Skeletal muscle satellite cell (primary cell): ENCODE results near the gene ANKRD42.
"Not testable (repeated sequence)": the region's sequence is repeated elsewhere in the genome, so short reads cannot be mapped to it uniquely, and the experiment has no call there.

Experiments used
- H3K27me3 ChIP-seq: 2 replicates; pipeline ENCODE4 v1.7.0; 2013; ENCODE audit warnings: low read length; ENCODE audit not compliant: control insufficient read depth, insufficient read depth
- H3K36me3 ChIP-seq: 2 replicates; pipeline ENCODE4 v1.7.0; 2013; ENCODE audit warnings: mild to moderate bottlenecking, control low read depth, low read length; ENCODE audit not compliant: insufficient read depth
- H3K4me1 ChIP-seq: 2 replicates; pipeline ENCODE4 v1.7.0; 2013; ENCODE audit warnings: low read length; ENCODE audit not compliant: control insufficient read depth, insufficient read depth
- H3K4me2 ChIP-seq: 2 replicates; pipeline ENCODE4 v1.7.0; 2013; ENCODE audit warnings: mild to moderate bottlenecking, low read length
- H3K4me3 ChIP-seq: 2 replicates; pipeline ENCODE4 v1.7.0; 2013; ENCODE audit warnings: low read length
- H3K9ac ChIP-seq: 2 replicates; pipeline ENCODE4 v1.7.0; 2013; ENCODE audit warnings: mild to moderate bottlenecking, low read depth, low read length, moderate library complexity
- H3K9me3 ChIP-seq: replicated peaks from 2 replicates; pipeline ENCODE4 v1.7.0; 2013; ENCODE audit warnings: mild to moderate bottlenecking, control low read depth, low read length

ANKRD42 gene

GRCh38 chr11:83206221-83206620, 12.7 kb downstream of the ANKRD42 start:
- Histone ChIP-seq H3K4me3 (no peak overlapping the region), H3K9ac (no peak overlapping the region), H3K36me3 (peaks cover 3% of the 10 kb centered on the region), H3K27me3 (no peaks in the 10 kb centered on the region), H3K4me1 (no peaks in the 10 kb centered on the region), H3K9me3 (no peaks in the 10 kb centered on the region), H3K4me2 (no peak overlapping the region)

GRCh38 chr11:83206771-83207382, 13.4 kb downstream of the ANKRD42 start:
- not testable (repeated sequence) for H3K9ac ChIP-seq, H3K27me3 ChIP-seq, H3K4me2 ChIP-seq, H3K9me3 ChIP-seq, H3K4me3 ChIP-seq, H3K36me3 ChIP-seq, H3K4me1 ChIP-seq

GRCh38 chr11:83219095-83219494, 25.6 kb downstream of the ANKRD42 start:
- Histone ChIP-seq H3K9ac (no peak overlapping the region), H3K27me3 (no peaks in the 10 kb centered on the region), H3K4me1 (peaks cover 5% of the 10 kb centered on the region), H3K4me2 (no peak overlapping the region), H3K36me3 (no peaks in the 10 kb centered on the region), H3K4me3 (no peak overlapping the region), H3K9me3 (no peaks in the 10 kb centered on the region)

- no peaks in the 10 kb centered on the region for H3K36me3 ChIP-seq
- no peak overlapping the region for H3K4me3 ChIP-seq
- H3K9ac ChIP-seq: no peak overlapping the region
- peaks cover 5% of the 10 kb centered on the region for H3K4me1 ChIP-seq
- no peak overlapping the region for H3K4me2 ChIP-seq
- H3K9me3 ChIP-seq: no peaks in the 10 kb centered on the region
- no peaks in the 10 kb centered on the region for H3K27me3 ChIP-seq
Measured at GRCh38 chr11:83220260-83220659, 26.7 kb downstream of the ANKRD42 start.

- Histone ChIP-seq H3K4me3 (no peak overlapping the region), H3K4me1 (peaks cover 5% of the 10 kb centered on the region), H3K27me3 (no peaks in the 10 kb centered on the region), H3K9ac (no peak overlapping the region), H3K4me2 (no peak overlapping the region), H3K36me3 (no peaks in the 10 kb centered on the region), H3K9me3 (no peaks in the 10 kb centered on the region)
Measured at GRCh38 chr11:83221694-83222093, 28.2 kb downstream of the ANKRD42 start.

- no peak overlapping the region for H3K9ac ChIP-seq
- H3K27me3 ChIP-seq: no peaks in the 10 kb centered on the region
- H3K36me3 ChIP-seq: no peaks in the 10 kb centered on the region
- H3K9me3 ChIP-seq: no peaks in the 10 kb centered on the region
- no peak overlapping the region for H3K4me3 ChIP-seq
- H3K4me1 ChIP-seq: peaks cover 5% of the 10 kb centered on the region
- H3K4me2 ChIP-seq: no peak overlapping the region
Measured at GRCh38 chr11:83222499-83222898, 29.0 kb downstream of the ANKRD42 start.

GRCh38 chr11:83223457-83223856, 29.9 kb downstream of the ANKRD42 start:
- H3K27me3 ChIP-seq: no peaks in the 10 kb centered on the region
- no peak overlapping the region for H3K4me2 ChIP-seq
- H3K4me3 ChIP-seq: no peak overlapping the region
- H3K36me3 ChIP-seq: no peaks in the 10 kb centered on the region
- no peaks in the 10 kb centered on the region for H3K9me3 ChIP-seq
- H3K9ac ChIP-seq: no peak overlapping the region
- peaks cover 5% of the 10 kb centered on the region for H3K4me1 ChIP-seq

- Histone ChIP-seq H3K9me3 (no peaks in the 10 kb centered on the region), H3K9ac (no peak overlapping the region), H3K4me1 (no peaks in the 10 kb centered on the region), H3K4me2 (no peak overlapping the region), H3K4me3 (no peak overlapping the region), H3K27me3 (no peaks in the 10 kb centered on the region), H3K36me3 (no peaks in the 10 kb centered on the region)
Measured at GRCh38 chr11:83235825-83236224, 42.3 kb downstream of the ANKRD42 start.

- H3K9me3 ChIP-seq: no peaks in the 10 kb centered on the region
- no peaks in the 10 kb centered on the region for H3K27me3 ChIP-seq
- no peak overlapping the region for H3K9ac ChIP-seq
- no peak overlapping the region for H3K4me2 ChIP-seq
- no peaks in the 10 kb centered on the region for H3K36me3 ChIP-seq
- H3K4me1 ChIP-seq: no peaks in the 10 kb centered on the region
- H3K4me3 ChIP-seq: no peak overlapping the region
Measured at GRCh38 chr11:83238111-83238510, 44.6 kb downstream of the ANKRD42 start.

- no peaks in the 10 kb centered on the region for H3K4me1 ChIP-seq
- no peak overlapping the region for H3K4me3 ChIP-seq
- H3K27me3 ChIP-seq: no peaks in the 10 kb centered on the region
- H3K36me3 ChIP-seq: no peaks in the 10 kb centered on the region
- H3K4me2 ChIP-seq: no peak overlapping the region
- no peak overlapping the region for H3K9ac ChIP-seq
- H3K9me3 ChIP-seq: no peaks in the 10 kb centered on the region
Measured at GRCh38 chr11:83241291-83241946, 47.9 kb downstream of the ANKRD42 start.

GRCh38 chr11:83249445-83249844, 55.9 kb downstream of the ANKRD42 start:
- Histone ChIP-seq H3K4me2 (no peak overlapping the region), H3K27me3 (no peaks in the 10 kb centered on the region), H3K9me3 (no peaks in the 10 kb centered on the region), H3K4me3 (no peak overlapping the region), H3K4me1 (no peaks in the 10 kb centered on the region), H3K9ac (no peak overlapping the region), H3K36me3 (peaks cover 5% of the 10 kb centered on the region)

- H3K4me3 ChIP-seq: no peak overlapping the region
- no peaks in the 10 kb centered on the region for H3K27me3 ChIP-seq
- no peaks in the 10 kb centered on the region for H3K9me3 ChIP-seq
- H3K9ac ChIP-seq: no peak overlapping the region
- peaks cover 9% of the 10 kb centered on the region for H3K36me3 ChIP-seq
- H3K4me2 ChIP-seq: no peak overlapping the region
- no peaks in the 10 kb centered on the region for H3K4me1 ChIP-seq
Measured at GRCh38 chr11:83249972-83250593, 56.6 kb downstream of the ANKRD42 start.
